T47D (cell line): Measurements from ENCODE around the gene SLC23A1.
"Not testable (repeated sequence)": the region's sequence is repeated elsewhere in the genome, so short reads cannot be mapped to it uniquely, and the experiment has no call there.

Experiments used
- DNase-seq, 2 experiments: peaks; one replicate each; pipeline versions ENCODE4 v3.0.0 to v3.0.0-alpha.2; 2011 to 2012; ENCODE audit warnings: low read depth in 1 of 2, low spot score in 1 of 2
- JUND ChIP-seq: IDR thresholded peaks from 2 replicates; pipeline ENCODE4 v1.6.1; 2012; ENCODE audit warnings: low read depth
- in situ Hi-C: cut with HindIII; loops from 2 replicates; pipeline ENCODE4 v1.10.0; 2016; ENCODE audit warnings: low sequenced_read_pairs, low pct_unique_long_range_greater_than_20kb

SLC23A1 gene

GRCh38 chr5:139414581-139415130 is 31.6 kb upstream of the SLC23A1 start:
- TF ChIP-seq JUND = no peak
- DNase-seq = no peak
- in situ Hi-C loops = no loop called here

- in situ Hi-C loops = no loop called here
- DNase-seq = no peak
- TF ChIP-seq JUND = no peak
Measured at GRCh38 chr5:139413963-139414362, 30.9 kb upstream of the SLC23A1 start.

DNA sequence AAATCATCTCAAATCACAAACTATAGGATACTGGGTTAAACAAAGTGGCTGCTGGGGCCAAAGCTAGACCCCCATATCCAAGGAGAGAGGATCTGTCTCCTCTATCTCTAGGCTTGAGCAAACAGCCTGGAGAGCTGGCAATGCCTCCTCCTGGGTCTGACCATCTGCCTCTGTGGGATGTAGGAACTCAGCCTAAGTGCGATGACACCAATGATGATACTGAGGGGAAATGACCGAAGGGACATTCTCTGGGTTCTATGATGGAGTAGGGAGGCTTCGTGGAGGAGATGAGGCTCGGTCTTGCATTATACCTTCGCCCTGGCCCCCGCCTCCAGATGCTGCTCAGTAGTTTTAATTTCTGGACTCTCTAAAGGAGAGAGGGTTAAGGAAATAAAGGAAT is 30.1 kb upstream of the SLC23A1 start:
- TF ChIP-seq JUND = no peak
- no peak for DNase-seq
- in situ Hi-C loops = no loop called here

DNA sequence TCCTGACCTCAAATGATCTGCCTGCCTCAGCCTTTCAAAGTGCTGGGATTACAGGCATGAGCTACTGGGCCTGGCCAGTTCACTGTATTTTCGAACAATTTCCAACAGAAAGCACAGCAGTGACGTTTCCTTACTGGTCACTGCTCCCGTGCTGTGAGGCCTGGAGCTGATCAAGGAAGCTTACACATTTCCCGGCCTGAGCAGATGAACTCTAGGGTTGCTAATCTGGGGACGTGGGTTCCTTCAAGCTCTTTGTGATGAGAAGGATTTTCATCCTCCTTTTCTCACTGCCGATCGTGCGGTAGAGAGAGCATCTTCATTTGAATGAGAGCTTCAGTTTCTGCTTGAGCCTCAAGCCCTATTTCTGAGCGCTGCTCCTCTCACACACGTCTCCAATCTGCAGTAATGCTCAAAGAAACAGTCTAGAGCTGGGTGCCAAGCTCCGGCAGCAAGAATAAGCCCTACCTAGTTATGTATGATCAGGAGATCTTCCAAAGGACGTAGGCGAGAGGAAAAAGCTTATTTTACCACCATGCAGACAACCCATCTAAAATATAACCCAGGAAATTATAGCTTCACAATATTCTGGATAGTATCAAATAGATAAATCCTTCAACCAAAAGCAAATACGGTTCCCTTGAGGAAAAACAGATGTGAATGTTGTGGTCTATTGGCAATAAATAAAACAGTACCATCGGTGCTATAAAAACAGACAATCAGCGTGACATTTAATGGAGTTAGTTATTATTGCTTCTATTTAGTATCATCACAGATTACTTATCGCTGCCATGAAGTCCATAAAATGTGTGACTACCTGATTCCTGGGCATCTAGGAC is 28.1 kb upstream of the SLC23A1 start:
- no peak for DNase-seq
- no peak for TF ChIP-seq JUND
- in situ Hi-C loops = no loop called here

- no peak for TF ChIP-seq JUND
- DNase-seq = no peak
- in situ Hi-C loops = no loop called here
Measured at GRCh38 chr5:139410121-139410992, 27.3 kb upstream of the SLC23A1 start.

DNA sequence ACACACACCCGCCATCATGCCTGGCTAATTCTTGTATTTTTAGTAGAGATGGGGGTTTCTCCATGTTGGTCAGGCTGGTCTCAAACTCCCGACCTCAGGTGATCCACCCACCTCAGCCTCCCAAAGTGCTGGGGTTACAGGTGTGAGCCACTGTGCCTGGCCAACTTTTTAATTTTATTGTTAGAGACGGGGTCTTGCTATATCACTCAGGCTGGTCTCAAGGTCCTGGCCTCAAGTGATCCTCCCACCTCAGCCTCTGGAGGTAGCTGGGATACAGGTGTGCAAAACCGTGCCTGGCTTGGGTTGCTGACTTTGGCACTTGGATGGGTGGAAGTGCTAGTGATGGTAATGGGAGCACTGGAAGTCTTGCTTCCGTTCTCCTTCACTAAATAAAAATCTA is 26.0 kb upstream of the SLC23A1 start:
- in situ Hi-C loops, DNase-seq: not testable (repeated sequence)

- DNase-seq = no peak
- TF ChIP-seq JUND = no peak
- in situ Hi-C loops = no loop called here
Measured at GRCh38 chr5:139408191-139408590, 25.1 kb upstream of the SLC23A1 start.

DNA sequence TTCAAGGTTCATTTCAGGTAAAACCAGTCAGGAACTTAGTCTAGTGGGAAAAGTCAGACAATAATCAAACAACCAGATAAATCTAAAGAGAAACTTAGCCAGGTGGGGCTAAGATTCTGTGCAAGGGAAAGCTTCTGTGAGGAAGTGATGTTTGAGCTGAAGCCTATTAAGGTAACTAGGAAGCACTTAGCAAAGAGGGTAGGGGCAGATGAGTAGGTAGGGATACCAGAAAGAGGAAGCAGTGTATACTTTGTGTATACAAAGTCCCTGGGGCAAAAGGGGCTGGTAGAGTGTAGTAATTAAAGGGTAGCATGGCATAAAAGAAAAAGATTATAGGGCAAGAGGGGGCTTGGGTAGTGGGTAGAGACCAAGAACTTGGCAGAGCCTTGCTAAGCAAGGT is 24.4 kb upstream of the SLC23A1 start:
- DNase-seq = no peak
- TF ChIP-seq JUND = no peak
- in situ Hi-C loops = no loop called here

- TF ChIP-seq JUND = no peak
- no peak for DNase-seq
- in situ Hi-C loops = no loop called here
Measured at GRCh38 chr5:139406963-139407362, 23.9 kb upstream of the SLC23A1 start.

GRCh38 chr5:139404484-139404840 is 21.4 kb upstream of the SLC23A1 start:
- in situ Hi-C loops = no loop called here
- no peak for TF ChIP-seq JUND
- no peak for DNase-seq

DNA sequence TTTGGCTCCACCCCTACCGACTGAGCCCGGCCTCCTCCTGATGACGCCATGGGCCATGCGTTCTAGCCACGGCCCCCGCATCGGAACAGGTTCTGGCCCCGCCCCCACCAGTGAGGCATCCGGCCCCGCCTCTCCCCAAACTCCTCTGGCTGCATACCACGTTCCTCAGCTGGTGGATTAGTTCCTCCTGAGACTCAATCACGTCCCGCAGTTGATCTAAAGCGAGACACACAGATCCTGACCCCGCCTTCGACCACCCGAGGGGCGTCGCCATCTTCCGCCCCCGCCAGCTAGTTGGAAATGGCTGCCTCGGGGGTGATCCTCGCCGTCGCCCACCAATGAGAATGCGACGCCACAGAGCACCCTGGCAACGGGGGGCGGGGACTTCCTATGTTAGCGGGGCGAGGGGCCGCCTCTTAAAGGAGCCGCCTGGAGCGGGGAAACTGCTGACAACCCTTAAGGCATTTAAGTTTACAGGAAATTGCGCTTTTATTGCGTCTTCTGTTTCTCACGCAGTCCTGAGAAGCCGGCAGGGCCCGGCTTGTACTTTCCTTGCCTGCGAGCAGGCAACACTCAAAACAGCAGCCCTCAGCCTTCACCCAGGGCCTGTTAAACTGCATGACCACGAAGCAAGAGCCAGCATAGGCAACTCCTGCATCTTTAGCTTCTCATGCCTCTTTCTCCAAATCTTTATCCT is 20.8 kb upstream of the SLC23A1 start, which contains the start of gene SPATA24:
SPATA24 (minus strand) TSS at position 303 of the 697 bp plus-strand sequence; CDS start at position 274, 29 bp downstream.
- TF ChIP-seq JUND = peak; percentile 70; the same call in 1 of the 2 replicates
- DNase-seq = peak; percentile 83 to 96
- in situ Hi-C loops = no loop called here

DNA sequence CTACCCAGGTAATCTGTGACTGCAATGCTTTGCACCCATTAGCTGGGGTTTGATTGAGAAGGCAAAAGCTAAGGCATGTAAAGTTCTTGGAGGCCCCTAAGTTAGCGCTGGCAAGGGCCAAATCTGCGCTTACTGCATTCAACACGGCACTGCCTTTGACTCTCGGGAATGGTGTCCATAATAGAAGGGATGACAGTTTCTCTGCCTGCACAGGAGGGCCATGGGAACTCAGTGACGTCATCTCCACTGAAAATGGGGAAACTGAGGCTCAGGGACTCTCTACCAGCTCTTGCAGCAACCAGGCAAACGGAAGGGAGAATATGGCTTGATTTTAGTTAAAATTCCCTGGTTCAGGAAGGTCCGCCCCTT is 20.3 kb upstream of the SLC23A1 start:
- no peak for TF ChIP-seq JUND
- in situ Hi-C loops = no loop called here
- DNase-seq = peak in 1 of 2 experiments; percentile 41
